GM12872 (cell line): ENCODE measurements around the gene ANXA2R.

Experiments
- CTCF ChIP-seq: IDR thresholded peaks from 3 replicates; pipeline ENCODE4 v1.5.1; 2011; ENCODE audit warnings: low read depth, mild to moderate bottlenecking, low read length, moderate library complexity; ENCODE audit not compliant: insufficient read depth

ANXA2R gene

GRCh38 chr5:43020399-43020746 is 19.7 kb downstream of the ANXA2R start:
- no peak for TF ChIP-seq CTCF

- peak; percentile 72 for TF ChIP-seq CTCF
These were observed 20.3 kb downstream of the ANXA2R start for GRCh38 chr5:43019614-43020398.

- TF ChIP-seq CTCF, result no peak
These were observed 20.9 kb downstream of the ANXA2R start for GRCh38 chr5:43019291-43019613.

GRCh38 chr5:43017428-43017815 is 22.7 kb downstream of the ANXA2R start:
- TF ChIP-seq CTCF, result 0 out of 3 replicates have a peak, but pooled peaks have one; percentile 10

GRCh38 chr5:43016217-43016779 is 23.8 kb downstream of the ANXA2R start:
- no peak for TF ChIP-seq CTCF

- no peak for TF ChIP-seq CTCF
These were observed 25.6 kb downstream of the ANXA2R start for GRCh38 chr5:43014522-43014921.

- TF ChIP-seq CTCF, result no peak
These were observed 29.2 kb downstream of the ANXA2R start for GRCh38 chr5:43010935-43011315.
